GM12878 (cell line): ENCODE results near the gene PHF20. TPM values are rescaled to one million over a fixed set of nuclear protein-coding genes. Genes with fewer than 3 reads are reported as not detected.

Source experiments
- ATAC-seq: fragments of 200-7000 bp; cut with Tn5 transposase; 3 replicates; pipeline ENCODE4 v1.9.1; 2020; ENCODE audit warnings: mild to moderate bottlenecking, moderate library complexity
- BruUV-seq: library from RNA; stranded (reverse); fragments of 400-500 nt; replicated peaks from 2 replicates; lab custom pipeline; 2021; lab: Mats Ljungman, UMichigan
- CTCF ChIA-PET: fragments of 300-600 bp; sonication (Branson Sonifier 250); formaldehyde crosslinking; extraction: SDS; loops from one replicate; lab custom pipeline; 2021; ENCODE audit warnings: inconsistent platforms; lab: Yijun Ruan, JAX
- POLR2A ChIA-PET: fragments of 350-600 bp; formaldehyde crosslinking; extraction: SDS; loops from one replicate; lab custom pipeline; 2021; ENCODE audit warnings: inconsistent platforms; lab: Charles Lee
- RAD21 ChIA-PET: fragments of 300-600 bp; sonication (Branson Sonifier 250); formaldehyde crosslinking; loops from one replicate; lab custom pipeline; 2023; ENCODE audit warnings: antibody characterized with exemption; ENCODE audit not compliant: unreplicated experiment; lab: Charles Lee
- SMC1A ChIA-PET: fragments of 300-600 bp; sonication (Branson Sonifier 250); formaldehyde crosslinking; loops from one replicate; lab custom pipeline; 2023; ENCODE audit not compliant: unreplicated experiment, uncharacterized antibody; lab: Charles Lee
- DNase-seq: peaks from one replicate; pipeline ENCODE4 v3.0.0-alpha.2; 2011; ENCODE audit warnings: low read depth, low spot score
- FAIRE-seq: peaks from 3 replicates; lab custom pipeline; 2011; peaks lifted over from hg19 to GRCh38; lab: Jason Lieb, UNC
- H2AFZ ChIP-seq: 2 replicates; pipeline ENCODE4 v1.6.0; 2011; ENCODE audit warnings: low read depth, low read length, control low read depth; ENCODE audit not compliant: control insufficient read depth
- H3K27ac ChIP-seq: 2 replicates; pipeline ENCODE4 v1.5.1; 2011; ENCODE audit warnings: control low read depth; ENCODE audit not compliant: control insufficient read depth, insufficient read depth
- H3K27me3 ChIP-seq, 2 experiments: replicated peaks in 1 of 2; 2 replicates each; pipeline versions ENCODE4 v1.6.0 to v1.6.1; 2011; ENCODE audit warnings: low read length in 1 of 2; ENCODE audit not compliant: control insufficient read depth in 2 of 2, insufficient read depth in 2 of 2
- H3K36me3 ChIP-seq, 2 experiments: 2 replicates each; pipeline ENCODE4 v1.5.1; 2011; ENCODE audit warnings: low read length in 1 of 2; ENCODE audit not compliant: control insufficient read depth in 2 of 2, insufficient read depth in 2 of 2
- H3K4me1 ChIP-seq: 2 replicates; pipeline ENCODE4 v1.6.1; 2011; ENCODE audit warnings: mild to moderate bottlenecking, low read length, moderate library complexity, mixed read lengths; ENCODE audit not compliant: control insufficient read depth, insufficient read depth
- H3K4me2 ChIP-seq: 2 replicates; pipeline ENCODE4 v1.6.0; 2011; ENCODE audit warnings: control low read depth; ENCODE audit not compliant: control insufficient read depth, insufficient read depth
- H3K4me3 ChIP-seq: fragments of 200-600 bp; sonication (generic); 2 replicates; pipeline ENCODE4 v1.5.1; 2016
- H3K79me2 ChIP-seq: 2 replicates; pipeline ENCODE4 v1.6.0; 2011; ENCODE audit warnings: low read length; ENCODE audit not compliant: control insufficient read depth, insufficient read depth
- H3K9ac ChIP-seq: 2 replicates; pipeline ENCODE4 v1.8.0; 2011; ENCODE audit warnings: low read length, control low read depth, mixed read lengths; ENCODE audit not compliant: control insufficient read depth, insufficient read depth
- H3K9me3 ChIP-seq: replicated peaks from 3 replicates; pipeline ENCODE4 v1.5.1; 2011; ENCODE audit warnings: mild to moderate bottlenecking, low read length; ENCODE audit not compliant: control insufficient read depth, insufficient read depth
- H4K20me1 ChIP-seq: 2 replicates; pipeline ENCODE4 v1.6.0; 2011; ENCODE audit not compliant: control insufficient read depth, insufficient read depth
- BMI1 ChIP-seq: fragments of 450-650 bp; IDR thresholded peaks from 2 replicates; pipeline ENCODE4 v1.6.1; 2016; ENCODE audit warnings: mild to moderate bottlenecking, moderate library complexity, borderline replicate concordance
- CHD1 ChIP-seq: IDR thresholded peaks from 2 replicates; pipeline ENCODE4 v1.6.1; 2012; ENCODE audit warnings: low read depth, low read length, improper control_type of control experiment
- ELK1 ChIP-seq: IDR thresholded peaks from 2 replicates; pipeline ENCODE4 v1.6.1; 2012; ENCODE audit warnings: low read depth, low read length, improper control_type of control experiment
- HDAC6 ChIP-seq: fragments of 200-600 bp; sonication (generic); IDR thresholded peaks from one replicate; pipeline ENCODE4 v1.8.0; 2017; ENCODE audit warnings: antibody characterized with exemption; ENCODE audit not compliant: unreplicated experiment
- JUNB ChIP-seq: IDR thresholded peaks from 2 replicates; pipeline ENCODE4 v1.6.1; 2016; ENCODE audit warnings: antibody characterized with exemption, mild to moderate bottlenecking
- MYB ChIP-seq: fragments of 150-350 bp; IDR thresholded peaks from 2 replicates; pipeline ENCODE4 v1.6.1; 2014; ENCODE audit warnings: mild to moderate bottlenecking, low read depth, low read length, borderline replicate concordance
- MYC ChIP-seq: IDR thresholded peaks from 2 replicates; pipeline ENCODE4 v1.6.1; 2011; ENCODE audit warnings: mild to moderate bottlenecking, low read length, moderate library complexity, inconsistent platforms; ENCODE audit not compliant: insufficient read depth, insufficient replicate concordance, insufficient read length, severe bottlenecking
- PKNOX1 ChIP-seq: fragments of 450-650 bp; IDR thresholded peaks from 2 replicates; pipeline ENCODE4 v1.6.1; 2016; ENCODE audit warnings: mild to moderate bottlenecking
- POLR2A ChIP-seq: IDR thresholded peaks from 2 replicates; pipeline ENCODE4 v1.6.1; 2011; ENCODE audit warnings: low read depth, mild to moderate bottlenecking, low read length
- RAD51 ChIP-seq: fragments of 450-650 bp; IDR thresholded peaks from 2 replicates; pipeline ENCODE4 v1.6.1; 2016; ENCODE audit warnings: moderate library complexity, mild to moderate bottlenecking, inconsistent platforms
- RELB ChIP-seq: fragments of 450-650 bp; IDR thresholded peaks from 2 replicates; pipeline ENCODE4 v1.6.1; 2017; ENCODE audit warnings: low read depth, mild to moderate bottlenecking, moderate library complexity
- RFX5 ChIP-seq: IDR thresholded peaks from 2 replicates; pipeline ENCODE4 v1.6.1; 2011; ENCODE audit warnings: low read depth, low read length, improper control_type of control experiment
- SIX5 ChIP-seq: IDR thresholded peaks from 2 replicates; pipeline ENCODE4 v1.6.1; 2011; ENCODE audit warnings: mild to moderate bottlenecking, low read depth, low read length, moderate library complexity; ENCODE audit not compliant: severe bottlenecking
- ZNF207 ChIP-seq: fragments of 450-650 bp; IDR thresholded peaks from 2 replicates; pipeline ENCODE4 v1.6.1; 2014; ENCODE audit warnings: antibody characterized with exemption, mild to moderate bottlenecking, borderline replicate concordance
- ZNF384 ChIP-seq: IDR thresholded peaks from 2 replicates; pipeline ENCODE4 v1.6.1; 2012; ENCODE audit warnings: low read depth, mild to moderate bottlenecking, low read length, improper control_type of control experiment, borderline replicate concordance
- ZNF687 ChIP-seq: fragments of 450-650 bp; IDR thresholded peaks from 2 replicates; pipeline ENCODE4 v1.6.1; 2017; ENCODE audit warnings: mild to moderate bottlenecking, moderate library complexity
- WGBS: methylation state at CpG from one replicate; pipeline ENCODE4 v1.1.6; 2016; ENCODE audit warnings: low lambda C conversion rate; ENCODE audit not compliant: insufficient replicate concordance, insufficient coverage; ENCODE audit errors: missing lambda C conversion rate; 5-methylcytosine and 5-hydroxymethylcytosine counted together
- in situ Hi-C: fragments of 300-500 bp; cut with MboI; formaldehyde crosslinking; loops from 9 replicates; pipeline ENCODE4 v1.14.3; 2018; ENCODE audit warnings: mixed read lengths
- intact Hi-C: fragments of 100-400 bp; cut with micrococcal nuclease; formaldehyde crosslinking; loops from one replicate; pipeline ENCODE4 v1.14.2; 2022; ENCODE audit not compliant: unreplicated experiment
- polyA plus RNA-seq, 11 experiments: library from polyadenylated mRNA; depleted of rRNA in 4 of 11; unstranded in 6 of 11; stranded (reverse) in 5 of 11; fragments of >200 nt; fragmentation: Nextera tagmentation in 4 of 11; fragmentation: Illumina TruSeq in 1 of 11; extraction: Ambion mirVana in 4 of 11; extraction: Trizol in 1 of 11; gene quantifications; 1 replicate in 1 of 11; 2 replicates in 10 of 11; pipeline versions ENCODE4 v1.2.1 to v1.2.3, GENCODE V29; 2011 to 2016; ENCODE audit warnings: inconsistent platforms in 2 of 11, missing spikeins in 2 of 11, low read depth in 1 of 11
- total RNA-seq, 4 experiments: library from RNA; depleted of rRNA in 3 of 4; stranded (reverse); fragments of >200 nt in 3 of 4; fragmentation: Illumina TruSeq in 1 of 4; extraction: Trizol in 1 of 4; gene quantifications; 2 replicates each; pipeline versions ENCODE4 v1.2.1 to v1.2.3, GENCODE V29; 2013 to 2021

PHF20 gene
- total and polyA plus RNA-seq, 10 of the 15 experiments (the other 5 are each of a cell fraction or from before 2014, with no cell fraction given), result 31.6 to 91.2 (median 46.8) TPM

GRCh38 chr20:35910254-35910653 lies 138.4 kb downstream of the PHF20 start:
- SMC1A ChIA-PET, result interaction anchor here (2.6 kb wide), 1 partner anchor 15 kb away, joined by 11 read pairs; no protein-coding TSS in a partner anchor
- no peak for TF ChIP-seq HDAC6
- TF ChIP-seq CHD1, result no peak
- TF ChIP-seq SIX5, result no peak
- TF ChIP-seq MYB, result no peak
- no peak for TF ChIP-seq RELB
- no peak for TF ChIP-seq RFX5
- no peak for TF ChIP-seq ZNF687
- no peak for TF ChIP-seq ZNF384
- no peak for TF ChIP-seq ZNF207
- no peak for TF ChIP-seq JUNB
- TF ChIP-seq POLR2A, result no peak
- no peak for TF ChIP-seq RAD51
- TF ChIP-seq BMI1, result no peak
- TF ChIP-seq PKNOX1, result no peak
- TF ChIP-seq ELK1, result no peak
- TF ChIP-seq MYC, result no peak

More at GRCh38 chr20:35910254-35910653, 138.4 kb downstream of the PHF20 start:
- FAIRE-seq (no peak), DNase-seq (no peak), ATAC-seq (no peak)
- Histone ChIP-seq H3K9ac (no peak overlapping the region), H3K9me3 (no peaks in the 10 kb centered on the region), H3K4me3 (no peak overlapping the region), H3K27me3 (no peaks in the 10 kb centered on the region), H2AFZ (no peak overlapping the region), H3K79me2 (no peaks in the 10 kb centered on the region), H3K4me1 (peaks cover 22% of the 10 kb centered on the region), H3K36me3 (peaks cover 4 to 16% of the 10 kb centered on the region in 2 experiments; a peak in 3 of 4 replicates), H3K4me2 (no peak overlapping the region), H3K27ac (no peak overlapping the region), H4K20me1 (no peaks in the 10 kb centered on the region)
- ChIA-PET POLR2A (interaction anchor here (0.6 to 1.6 kb wide), 2 partner anchors 43 to 295 kb away, joined by 3 to 4 read pairs; partner anchors contain the start of gene SPAG4), RAD21 (interaction anchor here (1.2 to 1.3 kb wide), 2 partner anchors 16 to 211 kb away, joined by 3 to 5 read pairs; partner anchors contain the start of genes NFS1 and ROMO1), CTCF (interaction anchor here (1.3 kb wide), 1 partner anchor 38 kb away, joined by 3 read pairs; no protein-coding TSS in a partner anchor)
- intact Hi-C loops (no loop called here), in situ Hi-C loops (no loop called here)
- WGBS, result 95% methylated on average over 3 of the region's 3 CpGs
- BruUV-seq, result no TSS peak
